LNCAP (cell line): ENCODE data around the gene PKNOX2.

Experiments used
- CTCF ChIP-seq: fragments of 450-650 bp; IDR thresholded peaks from 2 replicates; pipeline ENCODE4 v1.5.1; 2017; ENCODE audit warnings: mild to moderate bottlenecking

Gene PKNOX2

GRCh38 chr11:125408311-125408711 is 243.8 kb downstream of the PKNOX2 start:
- no peak for TF ChIP-seq CTCF

- no peak for TF ChIP-seq CTCF
These were observed 245.5 kb downstream of the PKNOX2 start for GRCh38 chr11:125410091-125410490.

- no peak for TF ChIP-seq CTCF
These were observed 247.6 kb downstream of the PKNOX2 start for GRCh38 chr11:125412177-125412496.

GRCh38 chr11:125412509-125412908 is 248.0 kb downstream of the PKNOX2 start:
- no peak for TF ChIP-seq CTCF

GRCh38 chr11:125413226-125413625 is 248.7 kb downstream of the PKNOX2 start:
- no peak for TF ChIP-seq CTCF

GRCh38 chr11:125414121-125414520 is 249.6 kb downstream of the PKNOX2 start:
- TF ChIP-seq CTCF, result no peak

- TF ChIP-seq CTCF, result no peak
These were observed 252.7 kb downstream of the PKNOX2 start for GRCh38 chr11:125416981-125417935.
